Pancreas (tissue), 10 donors: ENCODE results near the gene KLF5. TPM values are rescaled to one million over a fixed set of nuclear protein-coding genes. Genes with fewer than 3 reads are reported as not detected.
A peak's percentile ranks its signal among the peaks of the same experiment; 100 is the strongest.

Source experiments
- ATAC-seq, 4 donors: fragments of 200-7000 bp; cut with Tn5 transposase; one replicate each; pipeline versions ENCODE4 v1.8.0 to v1.9.1; 2020; ENCODE audit warnings: mild to moderate bottlenecking in 4 of 4, moderate library complexity in 4 of 4
- DNase-seq, 6 donors: peaks; one replicate each; pipeline ENCODE4 v3.0.0-alpha.2; 2020
- FAIRE-seq: peaks from 2 replicates; lab custom pipeline; 2012; peaks lifted over from hg19 to GRCh38; lab: Jason Lieb, UNC
- H3K27ac ChIP-seq, 4 donors: fragments of 200-600 bp; sonication (generic); 1 replicate in 3 of 4; 2 replicates in 1 of 4; pipeline versions ENCODE4 v1.5.0 to v1.8.0; 2020
- H3K27me3 ChIP-seq, 4 donors: fragments of 200-600 bp; one replicate each; pipeline ENCODE4 v1.8.0; 2021
- H3K36me3 ChIP-seq, 3 donors: fragments of 200-600 bp; sonication (generic) in 1 of 3; one replicate each; pipeline versions ENCODE4 v1.5.0 to v1.8.0; 2020 to 2021
- H3K4me1 ChIP-seq, 3 donors: fragments of 200-600 bp; one replicate each; pipeline ENCODE4 v1.8.0; 2021
- H3K4me3 ChIP-seq, 4 donors: fragments of 200-600 bp; sonication (generic) in 2 of 4; one replicate each; pipeline versions ENCODE4 v1.5.0 to v1.8.0; 2020 to 2021
- H3K9me3 ChIP-seq, 4 donors: fragments of 200-600 bp; one replicate each; pipeline ENCODE4 v1.8.0; 2021
- CTCF ChIP-seq, 4 donors: fragments of 200-600 bp; sonication (generic) in 3 of 4; IDR thresholded peaks; one replicate each; pipeline versions ENCODE4 v1.5.0 to v1.8.0; 2021; ENCODE audit warnings: antibody characterized with exemption in 4 of 4
- WGBS, 2 donors: extraction: QIAGEN DNeasy Blood & Tissue Kit; methylation state at CpG; one replicate each; pipeline ENCODE4 v1.1.7; 2013; 5-methylcytosine and 5-hydroxymethylcytosine counted together
- intact Hi-C, 3 donors: fragments of 100-400 bp; cut with DNase I; formaldehyde crosslinking; loops; one replicate each; pipeline versions ENCODE4 v1.11.1 to v1.14.2; 2022
- polyA plus RNA-seq, 2 donors: library from polyadenylated mRNA; stranded (reverse); fragments of 200-250 nt; gene quantifications; one replicate each; pipeline ENCODE4 v1.2.3, GENCODE V29; 2013
- total RNA-seq, 6 donors: library from RNA; stranded (reverse); fragmentation: NEBNext Ultra II Directional in 4 of 6; extraction: Animal tissue kit (Norgen Biotek cat#: 25700) in 4 of 6; gene quantifications; one replicate each; pipeline versions ENCODE4 v1.2.1 to v1.2.4, GENCODE V29; 2021 to 2023
- donor health status: healthy with polysubstance abuse.
- donor health status: DM: no; HTN: no; CAD: no; lungs with moderate emphysema.
- donor health status: DM: no; HTN: no; CAD: no.
- donor health status: control.
- donor health status: control.
- donor health status: Bipolar disorder and iron deficiency.
- donor health status: DM: yes; HTN: yes; CAD: no.
- donor health status: DM: no; HTN: no; CAD: no.
- donor health status: DM: no; HTN: no; CAD: no.
- donor health status: DM: yes; HTN: yes; CAD: no.

KLF5 gene
- total RNA-seq (10 to 100 TPM in 2 of 6 donors, 1 to 10 TPM in 4; 3.9 to 18.2 (median 8.8) TPM), polyA plus RNA-seq (1 to 10 TPM; 5.8 to 7.3 TPM)

- Histone ChIP-seq H3K9me3 (no peaks in the 10 kb centered on the region), H3K4me3 (peak within 1 kb of the TSS; percentile 75 to 94 (median 84)), H3K27ac (peak within 1 kb of the TSS; percentile 70 to 93 (median 82)), H3K27me3 (peaks cover 0 to 3% (median 0%) of the 10 kb centered on the region in 4 donors), H3K36me3 (no peaks in the 10 kb centered on the region), H3K4me1 (peaks cover 5 to 19% (median 8%) of the 10 kb centered on the region in 3 donors)
- intact Hi-C loops, result no loop called here
- DNase-seq (peak; percentile 97 to 99 (median 98)), FAIRE-seq (no peak), ATAC-seq (peak; percentile 90 to 96 (median 94))
- TF ChIP-seq CTCF (IDR thresholded peaks at IDR 0.05), result no peak
- 0% methylated on average over 75 to 93 of the region's 93 CpGs for WGBS, 2 donors
Observed at GRCh38 chr13:73058736-73059459, at the start of gene KLF5. KLF5 (plus strand) TSS chr13:73059005; CDS start chr13:73059328, 323 bp downstream.

- H3K27ac ChIP-seq, result no peak overlapping the region
- ATAC-seq (no peak), DNase-seq (no peak), FAIRE-seq (no peak)
- H3K9me3 ChIP-seq, result no peaks in the 10 kb centered on the region
- no peak for TF ChIP-seq CTCF (IDR thresholded peaks at IDR 0.05)
- intact Hi-C loops, result no loop called here
- H3K36me3 ChIP-seq, result peaks cover 0 to 4% (median 0%) of the 10 kb centered on the region in 3 donors
- H3K4me3 ChIP-seq, result no peak overlapping the region
- H3K27me3 ChIP-seq, result no peaks in the 10 kb centered on the region
- 87 to 91% methylated on average over 5 of the region's 5 CpGs for WGBS, 2 donors
- H3K4me1 ChIP-seq, result peaks cover 1 to 9% (median 3%) of the 10 kb centered on the region in 3 donors
Observed at GRCh38 chr13:73011751-73012150, 47.1 kb upstream of the KLF5 start.

GRCh38 chr13:73015805-73016204 is 43.0 kb upstream of the KLF5 start:
- no peaks in the 10 kb centered on the region for H3K9me3 ChIP-seq
- WGBS, 2 donors, result 87 to 91% methylated on average over 1 of the region's 1 CpG
- intact Hi-C loops, result no loop called here
- ATAC-seq (no peak), FAIRE-seq (no peak), DNase-seq (no peak)
- no peak overlapping the region for H3K27ac ChIP-seq
- no peaks in the 10 kb centered on the region for H3K27me3 ChIP-seq
- no peak for TF ChIP-seq CTCF (IDR thresholded peaks at IDR 0.05)
- peaks cover 0 to 4% (median 0%) of the 10 kb centered on the region in 3 donors for H3K36me3 ChIP-seq
- no peaks in the 10 kb centered on the region for H3K4me1 ChIP-seq
- no peak overlapping the region for H3K4me3 ChIP-seq

- no peak for TF ChIP-seq CTCF (IDR thresholded peaks at IDR 0.05)
- no peak overlapping the region for H3K4me3 ChIP-seq
- no peaks in the 10 kb centered on the region for H3K9me3 ChIP-seq
- peaks cover 0 to 4% (median 0%) of the 10 kb centered on the region in 3 donors for H3K36me3 ChIP-seq
- intact Hi-C loops, result no loop called here
- DNase-seq (no peak), ATAC-seq (no peak), FAIRE-seq (no peak)
- 64 to 66% methylated on average over 1 of the region's 1 CpG for WGBS, 2 donors
- no peaks in the 10 kb centered on the region for H3K27me3 ChIP-seq
- H3K27ac ChIP-seq, result no peak overlapping the region
- H3K4me1 ChIP-seq, result no peaks in the 10 kb centered on the region
Observed at GRCh38 chr13:73018336-73018735, 40.5 kb upstream of the KLF5 start.
